GM12878 (cell line): Measurements from ENCODE around the gene GNG13. TPM values are rescaled to one million over a fixed set of nuclear protein-coding genes. Genes with fewer than 3 reads are reported as not detected.

Experiments used
- ATAC-seq: fragments of 200-7000 bp; cut with Tn5 transposase; 3 replicates; pipeline ENCODE4 v1.9.1; 2020; ENCODE audit warnings: mild to moderate bottlenecking, moderate library complexity
- BruUV-seq: library from RNA; stranded (reverse); fragments of 400-500 nt; replicated peaks from 2 replicates; lab custom pipeline; 2021; lab: Mats Ljungman, UMichigan
- CTCF ChIA-PET: fragments of 300-600 bp; sonication (Branson Sonifier 250); formaldehyde crosslinking; extraction: SDS; loops from one replicate; lab custom pipeline; 2021; ENCODE audit warnings: inconsistent platforms; lab: Yijun Ruan, JAX
- POLR2A ChIA-PET: fragments of 350-600 bp; formaldehyde crosslinking; extraction: SDS; loops from one replicate; lab custom pipeline; 2021; ENCODE audit warnings: inconsistent platforms; lab: Charles Lee
- RAD21 ChIA-PET: fragments of 300-600 bp; sonication (Branson Sonifier 250); formaldehyde crosslinking; loops from one replicate; lab custom pipeline; 2023; ENCODE audit warnings: antibody characterized with exemption; ENCODE audit not compliant: unreplicated experiment; lab: Charles Lee
- SMC1A ChIA-PET: fragments of 300-600 bp; sonication (Branson Sonifier 250); formaldehyde crosslinking; loops from one replicate; lab custom pipeline; 2023; ENCODE audit not compliant: unreplicated experiment, uncharacterized antibody; lab: Charles Lee
- DNase-seq: peaks from one replicate; pipeline ENCODE4 v3.0.0-alpha.2; 2011; ENCODE audit warnings: low read depth, low spot score
- FAIRE-seq: peaks from 3 replicates; lab custom pipeline; 2011; peaks lifted over from hg19 to GRCh38; lab: Jason Lieb, UNC
- H2AFZ ChIP-seq: 2 replicates; pipeline ENCODE4 v1.6.0; 2011; ENCODE audit warnings: low read depth, low read length, control low read depth; ENCODE audit not compliant: control insufficient read depth
- H3K27ac ChIP-seq: 2 replicates; pipeline ENCODE4 v1.5.1; 2011; ENCODE audit warnings: control low read depth; ENCODE audit not compliant: control insufficient read depth, insufficient read depth
- H3K27me3 ChIP-seq, 2 experiments: replicated peaks in 1 of 2; 2 replicates each; pipeline versions ENCODE4 v1.6.0 to v1.6.1; 2011; ENCODE audit warnings: low read length in 1 of 2; ENCODE audit not compliant: control insufficient read depth in 2 of 2, insufficient read depth in 2 of 2
- H3K36me3 ChIP-seq, 2 experiments: 2 replicates each; pipeline ENCODE4 v1.5.1; 2011; ENCODE audit warnings: low read length in 1 of 2; ENCODE audit not compliant: control insufficient read depth in 2 of 2, insufficient read depth in 2 of 2
- H3K4me1 ChIP-seq: 2 replicates; pipeline ENCODE4 v1.6.1; 2011; ENCODE audit warnings: mild to moderate bottlenecking, low read length, moderate library complexity, mixed read lengths; ENCODE audit not compliant: control insufficient read depth, insufficient read depth
- H3K4me2 ChIP-seq: 2 replicates; pipeline ENCODE4 v1.6.0; 2011; ENCODE audit warnings: control low read depth; ENCODE audit not compliant: control insufficient read depth, insufficient read depth
- H3K4me3 ChIP-seq: fragments of 200-600 bp; sonication (generic); 2 replicates; pipeline ENCODE4 v1.5.1; 2016
- H3K79me2 ChIP-seq: 2 replicates; pipeline ENCODE4 v1.6.0; 2011; ENCODE audit warnings: low read length; ENCODE audit not compliant: control insufficient read depth, insufficient read depth
- H3K9ac ChIP-seq: 2 replicates; pipeline ENCODE4 v1.8.0; 2011; ENCODE audit warnings: low read length, control low read depth, mixed read lengths; ENCODE audit not compliant: control insufficient read depth, insufficient read depth
- H3K9me3 ChIP-seq: replicated peaks from 3 replicates; pipeline ENCODE4 v1.5.1; 2011; ENCODE audit warnings: mild to moderate bottlenecking, low read length; ENCODE audit not compliant: control insufficient read depth, insufficient read depth
- H4K20me1 ChIP-seq: 2 replicates; pipeline ENCODE4 v1.6.0; 2011; ENCODE audit not compliant: control insufficient read depth, insufficient read depth
- BCL11A ChIP-seq: IDR thresholded peaks from 2 replicates; pipeline ENCODE4 v1.6.1; 2011; ENCODE audit warnings: low read depth, low read length
- CHD1 ChIP-seq: IDR thresholded peaks from 2 replicates; pipeline ENCODE4 v1.6.1; 2012; ENCODE audit warnings: low read depth, low read length, improper control_type of control experiment
- DPF2 ChIP-seq: fragments of 450-650 bp; IDR thresholded peaks from 2 replicates; pipeline ENCODE4 v1.6.1; 2017; ENCODE audit warnings: mild to moderate bottlenecking
- EP300 ChIP-seq, 2 experiments: fragments of 150-350 bp in 1 of 2; IDR thresholded peaks; 2 replicates each; pipeline ENCODE4 v1.6.1; 2011 to 2012; ENCODE audit warnings: low read depth in 2 of 2, low read length in 2 of 2, borderline replicate concordance in 1 of 2, improper control_type of control experiment in 1 of 2, inconsistent platforms in 1 of 2; ENCODE audit not compliant: control insufficient read depth in 1 of 2
- MYC ChIP-seq: IDR thresholded peaks from 2 replicates; pipeline ENCODE4 v1.6.1; 2011; ENCODE audit warnings: mild to moderate bottlenecking, low read length, moderate library complexity, inconsistent platforms; ENCODE audit not compliant: insufficient read depth, insufficient replicate concordance, insufficient read length, severe bottlenecking
- NR2C2 ChIP-seq: IDR thresholded peaks from 2 replicates; pipeline ENCODE4 v1.6.1; 2011; ENCODE audit warnings: borderline replicate concordance, low read depth; ENCODE audit not compliant: control insufficient read depth, insufficient read length
- POLR2AphosphoS5 ChIP-seq: IDR thresholded peaks from 2 replicates; pipeline ENCODE4 v1.6.1; 2011; ENCODE audit warnings: mild to moderate bottlenecking, low read length, inconsistent platforms
- SMAD5 ChIP-seq: IDR thresholded peaks from 2 replicates; pipeline ENCODE4 v1.6.1; 2016; ENCODE audit warnings: antibody characterized with exemption, low read depth
- SUPT20H ChIP-seq: IDR thresholded peaks from 2 replicates; pipeline ENCODE4 v1.6.1; 2011; ENCODE audit warnings: low read depth, mild to moderate bottlenecking, low read length, moderate library complexity, borderline replicate concordance; ENCODE audit not compliant: control insufficient read depth
- YY1 ChIP-seq: IDR thresholded peaks from 2 replicates; pipeline ENCODE4 v1.6.1; 2011; ENCODE audit warnings: low read depth, mild to moderate bottlenecking, low read length
- ZNF592 ChIP-seq: fragments of 450-650 bp; IDR thresholded peaks from 2 replicates; pipeline ENCODE4 v1.6.1; 2017; ENCODE audit warnings: mild to moderate bottlenecking, moderate library complexity
- WGBS: methylation state at CpG from one replicate; pipeline ENCODE4 v1.1.6; 2016; ENCODE audit warnings: low lambda C conversion rate; ENCODE audit not compliant: insufficient replicate concordance, insufficient coverage; ENCODE audit errors: missing lambda C conversion rate; 5-methylcytosine and 5-hydroxymethylcytosine counted together
- in situ Hi-C: fragments of 300-500 bp; cut with MboI; formaldehyde crosslinking; loops from 9 replicates; pipeline ENCODE4 v1.14.3; 2018; ENCODE audit warnings: mixed read lengths
- intact Hi-C: fragments of 100-400 bp; cut with micrococcal nuclease; formaldehyde crosslinking; loops from one replicate; pipeline ENCODE4 v1.14.2; 2022; ENCODE audit not compliant: unreplicated experiment
- polyA plus RNA-seq, 11 experiments: library from polyadenylated mRNA; depleted of rRNA in 4 of 11; unstranded in 6 of 11; stranded (reverse) in 5 of 11; fragments of >200 nt; fragmentation: Nextera tagmentation in 4 of 11; fragmentation: Illumina TruSeq in 1 of 11; extraction: Ambion mirVana in 4 of 11; extraction: Trizol in 1 of 11; gene quantifications; 1 replicate in 1 of 11; 2 replicates in 10 of 11; pipeline versions ENCODE4 v1.2.1 to v1.2.3, GENCODE V29; 2011 to 2016; ENCODE audit warnings: inconsistent platforms in 2 of 11, missing spikeins in 2 of 11, low read depth in 1 of 11
- total RNA-seq, 4 experiments: library from RNA; depleted of rRNA in 3 of 4; stranded (reverse); fragments of >200 nt in 3 of 4; fragmentation: Illumina TruSeq in 1 of 4; extraction: Trizol in 1 of 4; gene quantifications; 2 replicates each; pipeline versions ENCODE4 v1.2.1 to v1.2.3, GENCODE V29; 2013 to 2021
- TF ChIP-seq, protein P1 (sequence below): fragments of 450-650 bp; IDR thresholded peaks from 2 replicates; pipeline ENCODE4 v1.6.1; 2017; ENCODE audit warnings: mild to moderate bottlenecking, moderate library complexity

GNG13 gene
- total and polyA plus RNA-seq, 10 of the 15 experiments (the other 5 are each of a cell fraction or from before 2014, with no cell fraction given) = not detected

GRCh38 chr16:848510-849253, 48.1 kb upstream of the GNG13 start (continued):
- TF ChIP-seq DPF2 (no peak), MYC (no peak), SMAD5 (no peak), BCL11A (no peak)
- TF ChIP-seq, all 136 proteins: peak for 0

- ChIA-PET CTCF (no interaction called here), POLR2A (no interaction called here), RAD21 (no interaction called here), SMC1A (no interaction called here)
- intact Hi-C loops = no loop called here
- Histone ChIP-seq H3K9me3 (peaks cover 6% of the 10 kb centered on the region; the same call in 1 of the 3 replicates), H4K20me1 (no peaks in the 10 kb centered on the region), H3K79me2 (no peaks in the 10 kb centered on the region), H3K27me3 (no peaks in the 10 kb centered on the region), H3K4me1 (no peaks in the 10 kb centered on the region), H3K4me3 (no peak overlapping the region), H2AFZ (no peak overlapping the region), H3K36me3 (no peaks in the 10 kb centered on the region), H3K27ac (no peak overlapping the region), H3K9ac (no peak overlapping the region), H3K4me2 (no peak overlapping the region)
- DNase-seq (no peak), FAIRE-seq (no peak), ATAC-seq (no peak)
- in situ Hi-C loops = no loop called here
- WGBS = 90% methylated on average over 28 of the region's 33 CpGs
- BruUV-seq = no TSS peak
- TF ChIP-seq POLR2AphosphoS5 (no peak), NR2C2 (no peak), EP300 (IDR thresholded peaks at IDR 0.05; ENCODE audit: borderline replicate concordance in 1 of 2, control insufficient read depth in 1 of 2, low read depth in 2 of 2, low read length in 2 of 2) (no peak), ZNF592 (no peak), CHD1 (no peak), BCL11A (no peak), YY1 (no peak), SUPT20H (no peak)
- TF ChIP-seq, protein P1, sequence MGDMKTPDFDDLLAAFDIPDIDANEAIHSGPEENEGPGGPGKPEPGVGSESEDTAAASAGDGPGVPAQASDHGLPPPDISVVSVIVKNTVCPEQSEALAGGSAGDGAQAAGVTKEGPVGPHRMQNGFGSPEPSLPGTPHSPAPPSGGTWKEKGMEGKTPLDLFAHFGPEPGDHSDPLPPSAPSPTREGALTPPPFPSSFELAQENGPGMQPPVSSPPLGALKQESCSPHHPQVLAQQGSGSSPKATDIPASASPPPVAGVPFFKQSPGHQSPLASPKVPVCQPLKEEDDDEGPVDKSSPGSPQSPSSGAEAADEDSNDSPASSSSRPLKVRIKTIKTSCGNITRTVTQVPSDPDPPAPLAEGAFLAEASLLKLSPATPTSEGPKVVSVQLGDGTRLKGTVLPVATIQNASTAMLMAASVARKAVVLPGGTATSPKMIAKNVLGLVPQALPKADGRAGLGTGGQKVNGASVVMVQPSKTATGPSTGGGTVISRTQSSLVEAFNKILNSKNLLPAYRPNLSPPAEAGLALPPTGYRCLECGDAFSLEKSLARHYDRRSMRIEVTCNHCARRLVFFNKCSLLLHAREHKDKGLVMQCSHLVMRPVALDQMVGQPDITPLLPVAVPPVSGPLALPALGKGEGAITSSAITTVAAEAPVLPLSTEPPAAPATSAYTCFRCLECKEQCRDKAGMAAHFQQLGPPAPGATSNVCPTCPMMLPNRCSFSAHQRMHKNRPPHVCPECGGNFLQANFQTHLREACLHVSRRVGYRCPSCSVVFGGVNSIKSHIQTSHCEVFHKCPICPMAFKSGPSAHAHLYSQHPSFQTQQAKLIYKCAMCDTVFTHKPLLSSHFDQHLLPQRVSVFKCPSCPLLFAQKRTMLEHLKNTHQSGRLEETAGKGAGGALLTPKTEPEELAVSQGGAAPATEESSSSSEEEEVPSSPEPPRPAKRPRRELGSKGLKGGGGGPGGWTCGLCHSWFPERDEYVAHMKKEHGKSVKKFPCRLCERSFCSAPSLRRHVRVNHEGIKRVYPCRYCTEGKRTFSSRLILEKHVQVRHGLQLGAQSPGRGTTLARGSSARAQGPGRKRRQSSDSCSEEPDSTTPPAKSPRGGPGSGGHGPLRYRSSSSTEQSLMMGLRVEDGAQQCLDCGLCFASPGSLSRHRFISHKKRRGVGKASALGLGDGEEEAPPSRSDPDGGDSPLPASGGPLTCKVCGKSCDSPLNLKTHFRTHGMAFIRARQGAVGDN = no peak
These were observed 47.3 kb upstream of the GNG13 start for GRCh38 chr16:847681-848445.
